SH-SY5Y (cell line): ENCODE measurements around the gene TGOLN2.

Experiments
- GATA2 ChIP-seq: IDR thresholded peaks from 2 replicates; pipeline ENCODE4 v1.6.1; 2011; ENCODE audit warnings: mild to moderate bottlenecking, low read depth, low read length
- GATA3 ChIP-seq: IDR thresholded peaks from 2 replicates; pipeline ENCODE4 v1.6.1; 2011; ENCODE audit warnings: low read depth, mild to moderate bottlenecking, low read length, moderate library complexity

DNA sequence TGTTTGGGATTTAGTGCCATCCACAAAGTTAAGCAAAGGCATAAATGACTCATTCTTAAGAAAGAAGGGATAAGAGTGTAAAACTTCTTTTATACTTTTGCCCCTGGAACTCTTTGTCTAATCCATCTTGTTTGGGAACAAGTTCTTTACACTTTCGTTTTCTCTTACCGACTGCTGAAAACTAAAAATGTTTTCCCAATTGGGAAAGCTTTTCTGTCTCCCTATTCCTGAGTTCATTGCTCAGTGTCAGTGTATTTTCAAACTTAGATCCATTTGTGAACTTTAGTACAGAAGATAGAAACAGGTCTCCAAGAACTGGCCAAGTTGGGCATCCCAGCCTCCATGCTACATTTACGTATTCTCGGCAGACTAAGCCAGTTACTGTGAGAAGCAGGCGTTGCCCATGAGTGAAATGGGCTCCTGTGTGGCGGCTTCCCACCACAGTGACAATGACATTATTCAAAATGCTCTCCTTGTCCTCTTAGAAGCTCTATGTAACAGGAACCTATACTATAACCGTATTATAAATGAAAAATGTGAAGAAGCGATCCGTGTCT, 51.7 kb downstream of the TGOLN2 start:
- TF ChIP-seq GATA2 (no peak), GATA3 (no peak)
